Endothelial cell of umbilical vein (primary cell): ENCODE data around the gene ACAT2. TPM values are rescaled to one million over a fixed set of nuclear protein-coding genes. Genes with fewer than 3 reads are reported as not detected.

Experiments used
- BruUV-seq: library from RNA; stranded (reverse); fragments of 400-500 nt; replicated peaks from 2 replicates; lab custom pipeline; 2021; lab: Mats Ljungman, UMichigan
- CTCF ChIA-PET: fragments of 300-600, 350-600 bp; sonication (Branson Sonifier 250); formaldehyde crosslinking; loops from one replicate; lab custom pipeline; 2021; ENCODE audit warnings: antibody characterized with exemption, inconsistent platforms; lab: Charles Lee
- POLR2A ChIA-PET: fragments of 300-600, 350-600 bp; sonication (Branson Sonifier 250); formaldehyde crosslinking; loops from one replicate; lab custom pipeline; 2021; ENCODE audit warnings: antibody characterized with exemption, inconsistent platforms; lab: Charles Lee
- DNase-seq: peaks from one replicate; pipeline ENCODE4 v3.0.0-alpha.2; 2011; ENCODE audit warnings: low read depth, low spot score
- FAIRE-seq: peaks from 2 replicates; lab custom pipeline; 2011; peaks lifted over from hg19 to GRCh38; lab: Jason Lieb, UNC
- H2AFZ ChIP-seq: 2 replicates; pipeline ENCODE4 v1.6.0; 2012; ENCODE audit warnings: low read depth, low read length, control low read depth, inconsistent platforms
- H3K27ac ChIP-seq: 2 replicates; pipeline ENCODE4 v1.5.1; 2011; ENCODE audit warnings: low read depth, mild to moderate bottlenecking, control low read depth, low read length, moderate library complexity; ENCODE audit not compliant: insufficient read depth
- H3K27me3 ChIP-seq, 2 experiments: 2 replicates each; pipeline versions ENCODE4 v1.6.0 to v1.6.1; 2011; ENCODE audit warnings: low read length in 2 of 2, mixed read lengths in 1 of 2; ENCODE audit not compliant: control insufficient read depth in 2 of 2, insufficient read depth in 2 of 2
- H3K36me3 ChIP-seq, 2 experiments: 2 replicates in 1 of 2; 3 replicates in 1 of 2; pipeline ENCODE4 v1.5.1; 2011; ENCODE audit warnings: low read length in 2 of 2, mild to moderate bottlenecking in 1 of 2, moderate library complexity in 1 of 2; ENCODE audit not compliant: control insufficient read depth in 2 of 2, insufficient read depth in 2 of 2; ENCODE audit errors: extremely low read depth in 1 of 2
- H3K4me1 ChIP-seq: 3 replicates; pipeline ENCODE4 v1.5.1; 2011; ENCODE audit warnings: mild to moderate bottlenecking, low read length; ENCODE audit not compliant: control insufficient read depth, insufficient read depth; ENCODE audit errors: extremely low read depth
- H3K4me2 ChIP-seq: 2 replicates; pipeline ENCODE4 v1.6.1; 2011; ENCODE audit warnings: low read length, control low read depth, mixed read lengths; ENCODE audit not compliant: insufficient read depth
- H3K4me3 ChIP-seq, 3 experiments: fragments of 200-600 bp in 1 of 3; sonication (generic), shearing (Covaris generic) in 1 of 3; replicated peaks in 1 of 3; 2 replicates each; pipeline ENCODE4 v1.5.1; 2011 to 2016; ENCODE audit warnings: control low read depth in 3 of 3, low read length in 3 of 3, mild to moderate bottlenecking in 2 of 3, inconsistent platforms in 1 of 3, low read depth in 1 of 3, moderate library complexity in 1 of 3; ENCODE audit not compliant: insufficient read depth in 1 of 3
- H3K79me2 ChIP-seq: 2 replicates; pipeline ENCODE4 v1.6.0; 2012; ENCODE audit warnings: low read length, inconsistent platforms; ENCODE audit not compliant: control insufficient read depth, insufficient read depth
- H3K9ac ChIP-seq: replicated peaks from 2 replicates; pipeline ENCODE3; 2011; ENCODE audit warnings: low read length, control low read depth; ENCODE audit not compliant: insufficient read depth; ENCODE audit errors: extremely low read depth
- H3K9me1 ChIP-seq: replicated peaks from 3 replicates; pipeline ENCODE4 v1.6.0; 2011; ENCODE audit warnings: mild to moderate bottlenecking, low read length; ENCODE audit not compliant: control insufficient read depth, insufficient read depth; ENCODE audit errors: extremely low read depth
- H3K9me3 ChIP-seq: replicated peaks from 2 replicates; pipeline ENCODE4 v1.5.1; 2012; ENCODE audit warnings: low read length, inconsistent platforms; ENCODE audit not compliant: control insufficient read depth, insufficient read depth
- H4K20me1 ChIP-seq: replicated peaks from 2 replicates; pipeline ENCODE3; 2011; ENCODE audit warnings: mild to moderate bottlenecking, low read length; ENCODE audit not compliant: control insufficient read depth, insufficient read depth; ENCODE audit errors: extremely low read depth
- GATA2 ChIP-seq: IDR thresholded peaks from 2 replicates; pipeline ENCODE4 v1.7.0; 2011; ENCODE audit warnings: low read depth, mild to moderate bottlenecking, moderate library complexity, mixed read lengths, low read length; ENCODE audit not compliant: insufficient read length, insufficient read depth
- JUN ChIP-seq: IDR thresholded peaks from 2 replicates; pipeline ENCODE4 v1.6.1; 2011; ENCODE audit warnings: borderline replicate concordance, low read depth; ENCODE audit not compliant: insufficient read length, insufficient read depth
- MYC ChIP-seq: IDR thresholded peaks from one replicate; pipeline ENCODE4 v1.6.1; 2011; ENCODE audit warnings: mild to moderate bottlenecking, low read depth, low read length
- POLR2A ChIP-seq: IDR thresholded peaks from 2 replicates; pipeline ENCODE4 v1.6.1; 2012; ENCODE audit warnings: low read depth, mild to moderate bottlenecking, control low read depth, low read length
- POLR2AphosphoS5 ChIP-seq: IDR thresholded peaks from 2 replicates; pipeline ENCODE4 v1.6.1; 2012; ENCODE audit warnings: low read depth, mild to moderate bottlenecking, control low read depth, low read length, moderate library complexity; ENCODE audit not compliant: insufficient read depth
- dilution Hi-C: fragments of 300-500 bp; cut with MboI; formaldehyde crosslinking; loops from one replicate; pipeline ENCODE4 v1.15.0; 2019; ENCODE audit warnings: low sequenced_read_pairs; ENCODE audit not compliant: extremely low pct_ligation_motif_present
- intact Hi-C: fragments of 100-400 bp; cut with micrococcal nuclease; formaldehyde crosslinking; loops from one replicate; pipeline ENCODE4 v1.10.0; 2022
- polyA plus RNA-seq, 4 experiments: library from polyadenylated mRNA; depleted of rRNA in 3 of 4; stranded (reverse) in 3 of 4; unstranded in 1 of 4; fragments of >200 nt; gene quantifications; 2 replicates each; pipeline versions ENCODE4 v1.2.1 to v1.2.3, GENCODE V29; 2011 to 2012; ENCODE audit warnings: missing spikeins in 1 of 4
- total RNA-seq: library from RNA; stranded (reverse); gene quantifications from 2 replicates; pipeline ENCODE4 v1.2.3, GENCODE V29; 2021
- TF ChIP-seq, protein P1 (sequence below), 2 donors: IDR thresholded peaks; 1 replicate in 1 of 2; 2 replicates in 1 of 2; pipeline ENCODE4 v1.5.1; 2011; ENCODE audit warnings: low read length in 2 of 2, mild to moderate bottlenecking in 2 of 2, moderate library complexity in 2 of 2, control low read depth in 1 of 2, inconsistent platforms in 1 of 2, low read depth in 1 of 2; ENCODE audit not compliant: insufficient read depth in 1 of 2; ENCODE audit errors: extremely low read depth in 1 of 2
- TF ChIP-seq, protein P2 (sequence below): IDR thresholded peaks from 2 replicates; pipeline ENCODE4 v1.6.1; 2011; ENCODE audit not compliant: insufficient read depth, insufficient read length

Gene ACAT2
- total and polyA plus RNA-seq, 2 donors (not counting 3 experiments of a cell fraction or from before 2014, with no cell fraction given), result 44.6 to 114 TPM

DNA sequence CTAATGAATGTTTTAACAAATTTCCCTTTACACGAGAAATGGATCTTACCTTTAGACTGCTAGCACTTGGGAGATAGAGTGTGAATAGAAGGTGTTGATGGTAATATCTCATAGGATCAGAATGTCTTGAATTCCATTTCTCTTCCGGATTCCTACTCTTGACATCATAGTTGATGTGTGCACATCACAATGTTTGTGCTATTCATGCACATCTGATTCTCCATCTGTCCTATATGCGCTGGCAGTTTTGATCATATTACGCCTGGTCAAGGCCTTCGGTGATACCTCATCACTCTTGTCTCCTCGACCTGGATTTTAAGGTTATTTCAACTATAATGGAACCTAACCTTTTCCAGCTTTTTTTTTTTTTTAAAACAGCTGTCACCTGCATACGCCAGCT lies 16.8 kb upstream of the ACAT2 start:
- ChIA-PET POLR2A (no interaction called here), CTCF (no interaction called here)
- TF ChIP-seq, protein P1, sequence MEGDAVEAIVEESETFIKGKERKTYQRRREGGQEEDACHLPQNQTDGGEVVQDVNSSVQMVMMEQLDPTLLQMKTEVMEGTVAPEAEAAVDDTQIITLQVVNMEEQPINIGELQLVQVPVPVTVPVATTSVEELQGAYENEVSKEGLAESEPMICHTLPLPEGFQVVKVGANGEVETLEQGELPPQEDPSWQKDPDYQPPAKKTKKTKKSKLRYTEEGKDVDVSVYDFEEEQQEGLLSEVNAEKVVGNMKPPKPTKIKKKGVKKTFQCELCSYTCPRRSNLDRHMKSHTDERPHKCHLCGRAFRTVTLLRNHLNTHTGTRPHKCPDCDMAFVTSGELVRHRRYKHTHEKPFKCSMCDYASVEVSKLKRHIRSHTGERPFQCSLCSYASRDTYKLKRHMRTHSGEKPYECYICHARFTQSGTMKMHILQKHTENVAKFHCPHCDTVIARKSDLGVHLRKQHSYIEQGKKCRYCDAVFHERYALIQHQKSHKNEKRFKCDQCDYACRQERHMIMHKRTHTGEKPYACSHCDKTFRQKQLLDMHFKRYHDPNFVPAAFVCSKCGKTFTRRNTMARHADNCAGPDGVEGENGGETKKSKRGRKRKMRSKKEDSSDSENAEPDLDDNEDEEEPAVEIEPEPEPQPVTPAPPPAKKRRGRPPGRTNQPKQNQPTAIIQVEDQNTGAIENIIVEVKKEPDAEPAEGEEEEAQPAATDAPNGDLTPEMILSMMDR (IDR thresholded peaks at IDR 0.05; ENCODE audit: extremely low read depth in 1 of 2, insufficient read depth in 1 of 2, low read depth in 1 of 2, low read length in 2 of 2), result no peak
- TF ChIP-seq, protein P2, sequence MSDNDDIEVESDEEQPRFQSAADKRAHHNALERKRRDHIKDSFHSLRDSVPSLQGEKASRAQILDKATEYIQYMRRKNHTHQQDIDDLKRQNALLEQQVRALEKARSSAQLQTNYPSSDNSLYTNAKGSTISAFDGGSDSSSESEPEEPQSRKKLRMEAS, result no peak
- TF ChIP-seq JUN (no peak), GATA2 (no peak), POLR2A (no peak), POLR2AphosphoS5 (no peak), MYC (no peak)
- BruUV-seq, result no TSS peak
- Histone ChIP-seq H3K79me2 (peaks cover 41% of the 10 kb centered on the region), H3K4me3 (no peak overlapping the region), H2AFZ (no peak overlapping the region), H4K20me1 (no peaks in the 10 kb centered on the region), H3K36me3 (peaks cover 20 to 56% of the 10 kb centered on the region in 2 experiments), H3K27ac (no peak overlapping the region), H3K9me1 (no peaks in the 10 kb centered on the region), H3K4me2 (no peak overlapping the region), H3K4me1 (no peaks in the 10 kb centered on the region), H3K9ac (no peak overlapping the region), H3K27me3 (no peaks in the 10 kb centered on the region), H3K9me3 (no peaks in the 10 kb centered on the region)
- DNase-seq, result no peak
- no peak for FAIRE-seq
- intact Hi-C loops (no loop called here), dilution Hi-C loops (no loop called here)
